Activated CD4-positive, alpha-beta T cell treated with anti-CD3 and anti-CD28 coated beads, Interleukin-2, amount 50 U/mL, for 24 hours (primary cell): ENCODE measurements around the gene FAM98B.
A peak's percentile ranks its signal among the peaks of the same experiment; 100 is the strongest.

Source experiments
- DNase-seq, 2 donors: peaks; one replicate each; pipeline ENCODE4 v3.0.0-alpha.2; 2020; ENCODE audit warnings: low read depth in 1 of 2, low spot score in 1 of 2

Gene FAM98B

GRCh38 chr15:38504680-38505467, 50.9 kb downstream of the FAM98B start:
- DNase-seq, result no peak

GRCh38 chr15:38506997-38507396, 53.1 kb downstream of the FAM98B start:
- no peak for DNase-seq

GRCh38 chr15:38507570-38507969, 53.6 kb downstream of the FAM98B start:
- DNase-seq, result no peak

GRCh38 chr15:38508647-38509046, 54.7 kb downstream of the FAM98B start:
- DNase-seq, result no peak

- no peak for DNase-seq
Measured at GRCh38 chr15:38509152-38509551, 55.2 kb downstream of the FAM98B start.

- no peak for DNase-seq
Measured at GRCh38 chr15:38512901-38513300, 59.0 kb downstream of the FAM98B start.

- no peak for DNase-seq
Measured at GRCh38 chr15:38514601-38515000, 60.7 kb downstream of the FAM98B start.

- DNase-seq, result no peak
Measured at GRCh38 chr15:38516626-38517025, 62.7 kb downstream of the FAM98B start.

GRCh38 chr15:38517312-38517975, 63.5 kb downstream of the FAM98B start:
- DNase-seq, result no peak

- no peak for DNase-seq
Measured at GRCh38 chr15:38518084-38518483, 64.2 kb downstream of the FAM98B start.

- no peak for DNase-seq
Measured at GRCh38 chr15:38520035-38520434, 66.1 kb downstream of the FAM98B start.

GRCh38 chr15:38521316-38521715, 67.4 kb downstream of the FAM98B start:
- DNase-seq, result no peak

GRCh38 chr15:38522922-38523321, 69.0 kb downstream of the FAM98B start:
- DNase-seq, result no peak

GRCh38 chr15:38524156-38524555, 70.2 kb downstream of the FAM98B start:
- no peak for DNase-seq

- DNase-seq, result no peak
Measured at GRCh38 chr15:38525489-38525888, 71.6 kb downstream of the FAM98B start.

GRCh38 chr15:38526158-38526557, 72.2 kb downstream of the FAM98B start:
- no peak for DNase-seq

GRCh38 chr15:38528294-38528693, 74.4 kb downstream of the FAM98B start:
- no peak for DNase-seq

- DNase-seq, result peak in 1 of 2 donors; percentile 29
Measured at GRCh38 chr15:38530113-38530512, 76.2 kb downstream of the FAM98B start.

- DNase-seq, result no peak
Measured at GRCh38 chr15:38531509-38531908, 77.6 kb downstream of the FAM98B start.

- DNase-seq, result no peak
Measured at GRCh38 chr15:38532728-38533127, 78.8 kb downstream of the FAM98B start.

- DNase-seq, result no peak
Measured at GRCh38 chr15:38533416-38533915, 79.5 kb downstream of the FAM98B start.

GRCh38 chr15:38533926-38534325, 80.0 kb downstream of the FAM98B start:
- DNase-seq, result no peak
